Activated CD4-positive, alpha-beta T cell treated with anti-CD3 and anti-CD28 coated beads for 1 hour (primary cell): ENCODE data around the gene AKNA.

ENCODE experiments used
- DNase-seq: peaks from one replicate; pipeline ENCODE4 v3.0.0-alpha.2; 2020

Gene AKNA

DNA sequence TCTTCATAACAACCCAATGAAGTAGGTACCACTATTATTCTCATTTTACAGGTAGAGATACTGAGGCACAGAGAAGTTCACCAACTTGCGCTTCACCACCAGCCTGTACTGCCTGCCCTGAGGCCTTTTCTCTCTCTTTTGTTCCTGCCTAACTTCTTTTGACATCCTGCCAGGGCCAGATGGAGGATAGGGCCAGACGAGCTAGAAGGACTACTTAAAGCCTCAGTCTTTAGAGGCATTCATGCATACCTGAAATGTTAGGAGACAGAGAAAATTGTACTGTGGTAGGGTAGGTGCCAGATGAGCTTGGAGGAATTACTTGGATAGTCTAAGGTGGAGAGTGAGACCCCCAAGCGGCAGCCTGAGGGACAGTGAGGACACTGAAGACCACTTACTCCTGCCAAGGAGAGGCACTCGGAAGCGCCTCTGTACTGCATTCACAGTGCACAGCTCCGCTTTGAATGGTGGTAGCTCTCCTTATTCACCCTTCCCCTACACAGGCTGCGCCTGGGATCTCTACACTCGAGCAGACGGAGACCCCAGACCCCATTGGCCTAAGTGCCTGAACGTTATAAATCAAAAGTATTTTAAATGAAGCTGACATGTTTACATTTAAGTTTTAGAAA lies 71.1 kb downstream of the AKNA start:
- no peak for DNase-seq

DNA sequence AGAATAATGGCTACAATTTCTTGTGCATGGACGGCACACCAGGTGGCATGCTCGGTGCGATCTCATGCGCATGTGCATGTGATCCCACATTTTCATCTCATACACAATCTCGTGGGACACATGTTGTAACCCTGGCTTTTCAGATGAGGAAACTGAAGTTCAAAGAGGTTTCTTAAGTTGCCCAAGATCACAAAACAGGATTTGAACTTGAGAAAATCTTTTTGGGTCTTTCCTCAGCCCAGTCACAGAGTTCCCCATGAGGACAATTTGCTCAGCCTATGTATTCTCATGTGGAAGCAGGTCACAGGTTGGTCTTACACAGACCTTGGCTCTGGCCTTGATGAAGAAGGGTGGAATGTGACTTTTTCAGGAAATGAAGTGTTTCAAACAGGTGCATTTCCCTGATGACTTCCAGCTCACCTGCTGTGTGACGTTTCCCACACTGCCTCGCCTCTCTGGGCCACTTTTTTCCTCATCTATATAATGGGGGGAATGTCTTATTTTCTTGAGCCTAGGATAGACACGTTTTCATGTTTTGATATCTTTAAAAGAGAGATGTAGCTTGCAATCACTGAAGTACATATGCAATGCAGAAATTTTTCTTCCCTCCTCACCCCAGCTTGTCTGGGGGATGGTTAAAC lies 71.9 kb downstream of the AKNA start:
- no peak for DNase-seq

DNA sequence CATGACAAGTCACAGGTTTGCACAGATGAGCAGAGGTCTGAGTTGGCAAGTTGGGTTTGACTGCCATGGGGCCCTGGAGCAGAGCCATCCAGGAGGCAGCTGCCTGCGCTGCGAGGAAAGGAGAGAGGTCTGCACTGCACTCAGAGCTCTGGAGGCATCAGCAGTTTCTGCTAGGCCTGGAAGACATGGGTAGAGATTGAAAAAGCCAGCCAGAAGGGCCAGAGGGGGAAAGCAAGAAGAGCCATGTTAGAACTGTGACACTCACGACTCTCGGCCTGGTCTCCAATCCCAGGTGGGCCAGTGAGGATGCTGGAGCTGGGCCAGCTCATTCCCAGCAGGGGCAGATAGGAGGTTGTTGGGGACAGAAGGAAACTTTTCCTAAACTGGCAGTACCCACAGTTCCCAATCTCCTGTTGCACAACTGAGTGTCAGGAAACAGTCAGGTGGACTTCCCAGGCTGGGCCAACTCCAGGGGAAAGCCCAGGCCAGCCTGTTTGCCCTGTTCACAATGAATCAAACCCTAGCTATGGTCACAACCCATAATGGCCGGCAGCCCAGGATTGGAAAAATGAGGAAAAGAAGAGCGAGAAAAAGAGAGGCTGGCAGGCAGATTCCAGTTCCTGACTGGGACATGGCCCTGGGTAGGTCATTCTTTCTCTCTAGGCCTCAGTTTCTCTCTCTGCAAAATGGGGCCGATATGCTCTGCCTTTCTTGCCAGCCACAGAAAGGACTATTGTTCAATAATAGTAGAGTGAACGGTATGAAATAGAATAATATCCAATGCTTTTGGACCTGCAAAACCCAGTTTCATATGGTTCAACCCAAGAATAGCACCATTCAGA lies 72.7 kb downstream of the AKNA start:
- DNase-seq = no peak

DNA sequence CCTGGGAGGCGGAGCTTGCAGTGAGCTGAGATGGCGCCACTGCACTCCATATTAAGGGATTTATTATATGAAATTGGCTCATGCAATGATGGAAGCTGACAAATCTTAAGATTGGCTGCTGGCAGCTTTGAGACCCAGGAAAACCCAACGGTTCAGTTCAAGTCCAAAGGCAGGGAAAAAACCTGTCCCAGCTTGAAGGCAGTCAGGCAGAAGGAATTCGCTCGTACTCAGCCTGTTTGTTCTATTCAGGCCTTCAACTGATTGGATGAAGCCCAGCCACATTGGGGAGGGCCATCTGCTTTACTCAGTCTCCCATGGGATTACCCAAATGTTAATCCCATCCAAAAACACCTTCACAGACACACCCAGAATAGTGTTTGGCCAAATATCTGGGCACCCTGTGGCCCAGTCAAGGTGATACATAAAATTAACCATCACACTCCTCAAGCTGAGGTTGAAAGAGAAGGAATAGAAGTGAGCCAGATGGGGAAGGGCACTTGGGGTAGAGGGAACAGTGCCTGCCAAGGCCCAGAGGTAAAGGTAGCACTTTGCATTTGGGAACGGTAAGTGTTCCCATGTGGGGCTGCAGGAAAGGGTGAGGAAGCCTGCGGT lies 73.4 kb downstream of the AKNA start:
- DNase-seq = no peak

DNA sequence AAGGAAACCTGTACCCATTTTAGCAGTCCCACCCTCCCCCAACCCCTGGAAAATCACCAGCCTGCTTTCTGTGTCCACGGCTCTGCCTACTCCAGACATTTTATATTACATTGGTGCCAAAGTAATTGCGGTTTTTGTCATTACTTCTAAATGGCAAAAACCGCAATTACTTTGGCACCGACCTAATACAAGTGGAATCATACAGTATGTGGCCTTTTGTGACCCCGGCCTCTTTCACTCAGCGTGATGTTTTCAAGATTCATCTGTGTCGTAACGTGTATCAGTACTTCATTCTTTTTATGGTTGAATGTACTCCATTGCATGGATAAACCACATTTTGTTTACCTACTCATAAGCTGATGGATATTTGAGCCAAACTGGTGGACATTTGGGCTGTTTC lies 74.6 kb downstream of the AKNA start:
- DNase-seq = no peak

DNA sequence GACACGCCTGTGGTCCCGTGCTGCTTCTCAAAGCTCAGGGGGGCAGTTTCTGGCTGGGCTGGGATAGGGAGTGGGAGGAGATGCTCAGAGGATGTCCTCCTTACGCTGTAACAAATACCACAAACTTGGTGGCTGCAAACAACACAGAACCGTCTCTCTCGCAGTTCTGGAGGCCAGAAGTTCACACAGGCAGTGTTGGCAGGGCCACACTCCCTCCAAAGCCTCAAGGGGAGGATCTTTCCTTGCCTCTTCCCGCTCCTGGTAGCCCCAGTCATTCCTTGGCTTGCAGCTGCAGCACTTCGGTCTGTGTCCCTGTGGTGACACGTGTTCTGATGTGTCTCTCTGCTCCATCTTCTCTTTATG lies 75.3 kb downstream of the AKNA start:
- DNase-seq = no peak

DNA sequence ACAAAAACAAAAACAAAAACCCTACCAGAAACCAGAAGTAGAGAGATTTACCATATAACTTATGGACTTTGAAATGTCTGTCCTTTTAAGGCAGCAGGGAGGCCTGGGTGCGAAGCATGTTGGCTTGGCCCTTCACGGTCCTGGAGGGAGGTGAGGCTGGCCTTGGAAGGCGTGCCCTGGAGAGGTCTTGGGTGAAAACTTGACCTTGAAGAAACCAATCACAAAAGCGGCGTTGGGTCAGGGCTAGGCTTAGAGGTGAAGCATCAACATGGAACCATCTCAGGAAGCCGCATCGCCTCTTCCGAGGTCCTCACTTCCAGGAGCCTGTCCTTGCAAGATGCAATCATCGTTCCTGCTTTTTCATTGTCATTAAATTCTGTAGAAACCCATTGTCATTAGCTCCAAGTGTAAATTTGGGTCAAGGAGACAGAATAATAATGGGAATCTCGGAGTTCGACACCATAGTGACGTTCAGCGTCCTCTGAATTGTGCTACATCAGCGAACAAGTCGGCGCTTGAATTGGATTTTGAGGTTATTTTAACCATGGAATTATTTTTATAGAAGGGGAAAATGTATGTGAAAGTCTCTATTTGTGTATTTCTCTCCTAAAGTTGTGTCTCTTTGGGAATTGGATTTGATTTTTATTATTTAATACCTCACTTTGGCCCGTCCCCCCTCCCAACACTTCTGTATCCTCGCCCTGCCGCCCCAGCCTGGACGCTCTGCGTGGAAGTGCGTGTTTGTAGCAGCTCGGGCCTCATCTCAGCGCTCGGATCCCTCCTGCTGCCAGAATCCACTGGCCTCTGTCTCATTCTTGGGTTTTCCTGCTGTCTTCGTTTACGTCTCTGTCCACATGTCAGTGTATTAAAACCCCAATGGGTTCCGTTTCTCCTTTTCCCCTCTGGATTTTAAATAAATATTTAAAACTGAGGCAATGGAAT lies 75.9 kb downstream of the AKNA start:
- DNase-seq = no peak

DNA sequence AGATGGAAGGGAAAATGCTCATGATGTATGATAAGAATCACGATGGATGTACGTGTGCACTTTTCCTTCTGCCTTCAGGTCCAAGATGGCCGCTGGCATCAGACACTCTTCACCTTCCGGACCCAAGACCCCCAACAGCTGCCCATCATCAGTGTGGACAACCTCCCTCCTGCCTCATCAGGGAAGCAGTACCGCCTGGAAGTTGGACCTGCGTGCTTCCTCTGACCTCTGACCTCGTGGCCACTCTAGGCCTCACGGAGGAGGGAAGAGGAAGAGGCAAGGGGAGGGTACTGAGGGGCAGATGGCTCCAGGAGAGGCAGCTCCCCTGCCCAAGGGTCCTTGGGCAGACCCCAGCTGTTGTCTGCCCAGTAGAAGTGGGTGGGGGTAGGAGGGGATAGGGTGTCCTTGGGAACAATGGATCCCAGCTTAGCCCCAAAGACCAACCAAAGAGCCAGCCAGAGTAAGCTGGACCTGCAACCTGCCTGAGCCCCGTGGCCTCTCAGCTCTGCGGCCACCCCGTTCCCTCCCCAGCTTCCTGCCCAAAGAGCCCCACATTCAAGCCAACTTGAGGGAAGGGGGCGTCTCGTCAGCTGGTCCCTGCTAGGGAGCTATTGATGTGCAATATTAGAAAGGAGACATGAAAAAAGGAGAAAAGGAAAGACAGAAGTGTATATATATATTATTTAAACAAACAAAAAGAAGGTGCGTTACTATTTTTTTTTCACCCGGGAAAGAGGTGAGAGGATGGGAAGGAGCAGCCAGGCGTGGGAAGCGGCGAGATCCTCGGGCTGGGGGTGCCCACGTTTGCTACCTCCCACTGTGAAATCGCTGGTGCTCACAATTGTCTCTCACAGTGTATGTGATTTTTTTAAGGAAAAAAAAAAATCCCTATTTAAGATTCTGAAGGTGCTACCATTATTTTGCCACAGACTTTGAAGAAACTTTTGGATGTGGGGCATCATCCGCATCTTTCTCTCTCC lies 77.0 kb downstream of the AKNA start:
- no peak for DNase-seq

DNA sequence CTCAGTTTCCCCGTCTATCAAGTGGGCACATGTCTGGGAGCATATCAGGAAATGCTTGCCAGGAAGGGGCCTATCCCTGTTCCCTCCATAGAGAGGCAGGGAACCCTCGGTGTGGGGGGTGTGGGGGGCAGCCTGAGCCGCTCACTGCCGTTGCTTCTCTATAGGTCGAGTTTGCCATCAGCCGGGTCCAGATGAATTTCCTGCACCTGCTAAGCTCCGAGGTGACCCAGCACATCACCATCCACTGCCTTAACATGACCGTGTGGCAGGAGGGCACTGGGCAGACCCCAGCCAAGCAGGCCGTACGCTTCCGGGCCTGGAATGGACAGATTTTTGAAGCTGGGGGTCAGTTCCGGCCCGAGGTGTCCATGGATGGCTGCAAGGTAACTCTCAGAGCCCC lies 78.7 kb downstream of the AKNA start:
- DNase-seq = no peak

DNA sequence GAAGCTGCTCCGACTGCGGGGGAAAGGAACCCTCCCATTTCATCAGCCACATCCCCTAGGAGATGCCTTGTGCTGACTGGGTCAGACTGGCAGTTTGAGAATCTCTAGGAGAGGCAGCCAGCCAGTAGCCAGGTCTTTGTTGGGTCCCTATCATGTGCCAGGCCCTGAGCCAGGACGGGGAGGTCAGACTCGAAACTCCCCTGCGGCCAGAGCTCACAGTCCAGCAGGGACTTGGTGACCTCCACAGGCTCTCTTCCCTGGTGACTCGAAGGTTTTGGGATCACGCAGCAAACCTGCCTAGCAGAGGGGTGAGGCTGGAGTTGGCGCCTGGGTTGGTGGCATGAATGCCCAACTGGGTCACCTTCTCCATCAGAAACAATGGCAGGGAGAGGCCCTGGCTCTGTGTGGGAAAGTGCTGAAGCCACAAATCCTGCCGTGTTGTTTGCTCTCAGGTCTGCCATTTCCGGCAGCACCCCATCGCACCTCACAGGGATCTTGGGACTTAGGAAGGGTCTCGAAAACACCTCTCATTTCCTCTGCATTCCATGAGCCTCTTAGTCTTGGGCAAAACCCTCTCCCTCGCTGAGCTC lies 79.3 kb downstream of the AKNA start:
- DNase-seq = no peak

DNA sequence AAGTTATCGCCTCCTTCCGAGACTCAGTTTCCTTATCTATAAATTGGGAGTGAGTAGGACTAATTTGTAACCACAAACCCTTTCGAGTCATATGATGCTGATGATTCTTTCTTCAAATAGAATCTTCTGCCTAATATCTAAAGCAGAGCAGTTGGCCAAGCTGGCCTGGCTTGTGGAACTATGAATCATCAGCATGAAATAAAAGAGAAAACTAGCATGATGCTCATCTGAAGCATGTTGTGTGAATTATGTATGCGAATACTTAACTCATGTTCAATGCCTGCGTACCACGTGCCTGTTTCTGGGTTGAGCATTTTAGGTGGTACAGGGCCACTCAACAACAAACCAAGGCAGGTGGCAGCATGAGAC lies 79.9 kb downstream of the AKNA start:
- no peak for DNase-seq

DNA sequence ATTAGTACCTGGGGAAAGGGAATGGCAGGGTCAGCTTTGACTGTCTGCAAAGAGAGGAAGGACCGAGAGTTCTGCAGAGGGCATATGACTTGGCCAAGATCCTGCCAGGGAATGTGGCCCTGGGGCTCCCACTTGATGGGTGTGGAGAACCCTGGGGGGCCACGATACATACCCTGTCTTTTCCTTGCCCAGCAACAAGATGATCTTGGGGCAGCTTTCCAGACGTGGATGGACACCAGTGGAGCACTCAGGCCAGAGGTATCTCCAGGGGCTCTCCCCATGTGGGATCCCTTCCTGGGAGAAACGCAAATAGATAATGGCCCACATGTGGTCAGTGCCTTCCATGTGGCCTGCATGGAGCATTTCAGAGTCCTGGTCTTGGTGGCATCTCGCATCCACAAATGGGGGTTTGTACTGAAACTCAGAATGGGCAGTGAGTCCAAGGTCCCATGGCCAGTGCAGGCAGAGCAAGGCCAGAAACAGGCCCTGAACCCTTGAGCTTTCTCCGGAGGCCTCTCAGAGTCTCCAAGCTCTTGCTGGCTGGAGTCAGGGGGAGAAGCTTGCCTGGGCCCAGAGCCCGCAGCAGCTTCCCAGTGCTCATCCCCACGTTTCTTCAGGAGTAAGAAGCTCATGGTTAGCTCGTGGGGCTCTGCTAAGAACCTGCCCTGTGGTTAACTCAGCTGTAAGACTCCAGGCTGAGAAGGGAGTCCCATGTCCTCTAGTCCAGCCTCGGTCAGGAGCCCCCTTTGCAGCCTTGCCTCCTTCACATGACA lies 83.2 kb downstream of the AKNA start:
- no peak for DNase-seq

DNA sequence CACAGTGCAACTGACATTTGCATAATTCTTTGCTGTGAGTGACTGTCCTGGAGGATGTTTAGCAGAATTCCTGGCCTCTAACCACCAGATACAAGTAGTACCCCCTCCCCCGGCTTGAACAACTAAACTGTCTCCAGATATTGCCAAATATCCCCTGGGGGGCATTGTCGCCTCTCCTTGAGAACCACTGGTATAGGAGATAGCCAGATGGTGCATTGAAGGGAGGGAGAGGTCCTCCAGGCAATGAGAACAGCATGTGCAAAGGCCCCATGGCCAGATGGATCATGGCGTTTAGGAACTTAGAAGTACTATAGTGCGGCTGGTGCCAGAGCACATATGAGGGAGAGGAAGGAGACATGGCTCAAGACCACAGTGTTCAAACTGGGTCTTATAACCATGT lies 83.8 kb downstream of the AKNA start:
- DNase-seq = no peak

DNA sequence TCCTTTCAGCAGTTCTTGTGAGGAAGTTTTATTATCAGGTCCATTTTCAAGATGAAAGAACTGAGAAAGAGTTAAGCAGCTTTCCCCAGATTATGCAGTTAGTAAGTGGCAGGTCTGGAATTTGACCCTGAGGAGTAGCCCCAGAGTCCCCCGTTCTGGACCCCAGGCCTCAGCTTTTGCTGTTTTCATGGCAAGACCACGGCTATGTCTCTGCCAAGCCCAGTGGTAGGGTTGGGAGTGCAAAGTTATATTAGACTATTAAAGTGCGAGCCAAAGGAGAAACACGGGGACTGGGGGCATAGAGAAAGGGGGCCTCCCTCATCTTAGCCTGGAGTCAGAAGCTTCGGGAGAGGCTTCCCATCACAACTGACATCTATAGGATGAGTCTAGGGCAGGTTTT lies 84.2 kb downstream of the AKNA start:
- DNase-seq = no peak

DNA sequence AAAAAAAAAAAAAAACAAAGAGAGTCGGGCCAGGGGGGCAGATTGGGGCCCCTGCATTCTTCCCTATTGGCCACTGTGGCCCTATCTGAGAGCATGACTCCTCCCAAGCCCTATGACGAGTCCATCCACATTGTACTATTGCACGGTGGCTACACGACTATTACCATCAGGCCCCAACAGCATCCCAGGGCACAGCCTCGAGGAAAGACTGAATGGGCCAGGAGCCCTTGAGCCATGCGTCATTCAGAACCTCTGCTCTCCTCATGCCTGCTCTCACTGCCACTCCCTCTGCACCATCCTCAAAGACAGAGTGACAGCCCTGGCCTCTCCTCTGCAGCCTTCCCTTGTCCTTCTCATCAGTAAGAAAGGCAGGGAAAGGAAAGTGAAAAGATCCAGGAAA lies 85.1 kb downstream of the AKNA start:
- no peak for DNase-seq

DNA sequence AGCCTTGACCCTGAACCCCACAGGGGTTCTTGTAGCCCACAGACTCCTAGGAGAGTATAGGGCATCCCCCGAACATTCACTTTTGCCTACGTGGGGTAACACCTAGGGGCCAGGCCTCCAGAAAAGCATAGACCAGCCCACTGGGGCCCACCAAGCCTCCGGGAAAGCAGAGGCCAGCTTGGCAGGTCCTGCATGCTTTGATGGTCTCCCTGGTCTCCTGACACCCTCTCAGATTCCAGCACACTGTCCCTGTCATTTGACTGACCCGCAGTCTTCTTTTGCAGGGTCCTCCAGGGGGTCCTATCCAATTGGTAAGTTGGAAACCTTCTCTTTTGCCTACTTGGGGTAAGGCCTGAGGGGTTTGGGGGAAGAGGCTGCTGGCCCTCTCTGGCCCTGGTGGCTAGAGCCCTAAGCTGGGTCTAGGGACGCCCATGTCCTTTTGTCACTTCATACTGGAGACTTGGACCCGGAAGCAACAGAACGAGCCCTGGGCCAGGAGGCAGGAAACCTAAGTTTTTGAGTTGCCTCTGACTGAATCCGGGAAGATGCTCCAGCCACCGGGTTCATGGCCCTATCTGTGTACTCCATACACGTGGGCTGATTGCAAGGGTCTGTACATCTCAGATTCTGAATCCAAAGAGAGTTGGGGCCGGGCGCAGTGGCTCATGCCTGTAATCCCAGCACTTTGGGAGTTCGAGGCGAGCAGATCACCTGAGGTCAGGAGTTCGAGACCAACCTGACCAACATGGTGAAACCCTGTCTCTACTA lies 85.8 kb downstream of the AKNA start:
- DNase-seq = no peak

DNA sequence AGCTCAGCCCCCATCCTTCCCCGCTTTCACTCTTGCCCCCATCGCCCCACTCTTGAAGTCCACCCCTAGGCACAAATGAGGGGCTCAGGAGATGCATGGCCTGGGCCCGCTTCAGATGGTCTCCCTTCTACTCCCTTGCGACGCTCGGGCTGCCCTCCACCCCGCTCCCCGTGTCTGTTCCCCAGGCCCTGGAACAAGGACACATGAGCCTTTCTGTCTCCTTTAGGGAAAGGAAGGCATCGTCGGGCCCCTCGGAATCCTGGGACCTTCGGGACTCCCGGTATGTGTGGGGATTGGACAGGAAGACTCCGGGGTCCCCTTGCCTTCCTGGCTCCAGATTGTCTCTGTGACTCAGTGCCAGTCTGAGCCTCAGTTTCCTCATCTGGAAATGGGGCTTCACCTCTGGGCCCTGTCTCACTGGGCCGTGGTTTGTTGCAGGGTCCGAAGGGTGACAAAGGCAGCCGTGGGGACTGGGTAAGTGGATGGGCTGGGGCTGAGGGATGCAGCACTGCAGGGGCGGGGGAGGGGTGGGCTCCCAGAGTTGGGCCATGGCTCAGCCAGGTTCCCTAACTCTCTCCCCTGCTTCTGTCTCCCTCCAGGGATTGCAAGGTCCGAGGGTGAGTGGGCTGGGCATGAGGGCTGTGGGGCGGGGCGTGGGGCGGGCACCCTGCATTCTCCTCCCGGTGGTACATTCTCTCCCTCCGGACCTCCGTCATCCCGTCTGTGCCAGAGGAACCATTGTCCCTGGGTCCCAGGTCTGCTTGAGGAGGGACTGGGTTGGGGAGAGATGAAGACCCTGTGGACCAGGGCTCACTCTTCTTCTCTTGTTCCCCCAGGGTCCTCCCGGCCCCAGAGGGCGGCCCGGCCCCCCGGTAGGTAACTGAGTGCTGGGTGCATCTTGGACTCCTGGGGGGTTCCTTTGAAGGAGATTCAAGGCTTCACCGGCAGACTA lies 86.7 kb downstream of the AKNA start:
- no peak for DNase-seq

DNA sequence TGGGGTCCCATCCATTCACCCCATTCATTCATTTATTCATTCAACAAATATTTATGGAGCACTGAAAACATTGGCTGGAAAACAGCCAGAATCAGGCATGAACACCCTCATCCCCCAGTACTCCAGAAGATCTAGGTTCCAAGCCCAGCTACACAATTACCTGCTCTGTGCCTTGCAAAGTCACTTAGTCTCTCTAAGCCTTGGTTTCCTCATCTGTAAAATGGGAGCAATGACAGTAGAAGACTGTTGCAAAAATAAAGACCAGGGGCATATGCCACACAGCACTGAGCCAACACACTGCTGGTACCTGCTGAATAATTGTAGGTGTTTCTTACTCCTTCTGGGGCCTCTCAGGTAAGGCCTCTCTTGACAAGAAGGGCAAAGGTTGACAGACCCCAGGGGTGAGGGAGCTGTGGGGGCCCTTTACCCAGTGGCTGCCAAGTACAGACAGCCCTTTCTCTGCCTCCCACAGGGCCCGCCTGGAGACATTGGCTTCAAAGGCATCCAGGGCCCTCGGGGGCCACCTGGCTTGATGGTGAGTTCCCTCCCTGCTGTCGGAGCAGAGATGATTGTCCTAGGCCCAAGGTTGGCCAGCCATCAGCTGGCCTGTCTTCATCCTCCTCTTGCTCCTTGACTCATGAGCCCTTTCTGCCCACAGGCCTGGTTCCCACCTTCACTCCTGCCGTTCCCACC lies 87.5 kb downstream of the AKNA start:
- no peak for DNase-seq
